HEK293 (cell line): ENCODE data around the gene MGAT4C.

Experiments used
- CTCF ChIA-PET: fragments of 350-600 bp; formaldehyde crosslinking; extraction: SDS; loops from one replicate; lab custom pipeline; 2021; ENCODE audit warnings: antibody characterized with exemption; lab: Yijun Ruan, JAX
- POLR2A ChIA-PET: fragments of 300-600 bp; formaldehyde crosslinking; extraction: SDS; loops from one replicate; lab custom pipeline; 2020; ENCODE audit warnings: antibody characterized with exemption, inconsistent platforms; lab: Yijun Ruan, JAX
- H3K27ac ChIP-seq: fragments of 200-500 bp; sonication (Bioruptor generic); 2 replicates; pipeline ENCODE4 v1.5.1; 2014; ENCODE audit warnings: low read depth, low read length, control low read depth, inconsistent platforms; ENCODE audit errors: extremely low read depth
- H3K36me3 ChIP-seq, 2 experiments: fragments of 200-500 bp in 1 of 2; sonication (Bioruptor generic) in 1 of 2; 1 replicate in 1 of 2; 2 replicates in 1 of 2; pipeline ENCODE4 v1.5.1; 2014 to 2017; ENCODE audit warnings: inconsistent platforms in 2 of 2, low read length in 2 of 2; ENCODE audit not compliant: control insufficient read depth in 2 of 2, insufficient read depth in 1 of 2
- H3K4me1 ChIP-seq: fragments of 200-500 bp; sonication (Bioruptor generic); 2 replicates; pipeline ENCODE4 v1.5.1; 2014; ENCODE audit warnings: mild to moderate bottlenecking, low read length, inconsistent platforms; ENCODE audit not compliant: control insufficient read depth, insufficient read depth
- H3K4me3 ChIP-seq: 2 replicates; pipeline ENCODE4 v1.5.1; 2011; ENCODE audit warnings: low read depth, mild to moderate bottlenecking, control low read depth, low read length, moderate library complexity
- H3K9me3 ChIP-seq: fragments of 200-500 bp; sonication (Bioruptor generic); 2 replicates; pipeline ENCODE4 v1.5.1; 2014; ENCODE audit warnings: low read depth, low read length, inconsistent platforms; ENCODE audit not compliant: control insufficient read depth, insufficient read depth
- ELK4 ChIP-seq: IDR thresholded peaks from 2 replicates; pipeline ENCODE4 v1.6.1; 2011; ENCODE audit warnings: mild to moderate bottlenecking, low read depth, low read length, borderline replicate concordance
- GLI4 ChIP-seq: fragments of 450-650 bp; formaldehyde crosslinking; IDR thresholded peaks from 2 replicates; pipeline ENCODE4 v1.5.1; 2016; ENCODE audit warnings: missing biosample characterization, missing genetic modification characterization
- GLIS1 ChIP-seq: fragments of 450-650 bp; formaldehyde crosslinking; IDR thresholded peaks from 2 replicates; pipeline ENCODE4 v1.5.1; 2016; ENCODE audit warnings: missing biosample characterization, missing genetic modification characterization
- HOXA7 ChIP-seq: sonication (generic); formaldehyde crosslinking; IDR thresholded peaks from 2 replicates; pipeline ENCODE4 v1.8.1; 2022; ENCODE audit warnings: missing genetic modification reagents, borderline replicate concordance
- IKZF3 ChIP-seq: fragments of 450-650 bp; IDR thresholded peaks from 2 replicates; pipeline ENCODE4 v1.5.0; 2018; ENCODE audit warnings: missing biosample characterization, mild to moderate bottlenecking, missing genetic modification characterization, moderate library complexity
- INSM2 ChIP-seq: fragments of 450-650 bp; formaldehyde crosslinking; IDR thresholded peaks from 2 replicates; pipeline ENCODE4 v1.5.1; 2016; ENCODE audit warnings: missing biosample characterization, missing genetic modification characterization
- KLF8 ChIP-seq: fragments of 450-650 bp; formaldehyde crosslinking; IDR thresholded peaks from 2 replicates; pipeline ENCODE4 v1.5.1; 2016; ENCODE audit warnings: missing biosample characterization, missing genetic modification characterization
- OSR2 ChIP-seq: fragments of 450-650 bp; formaldehyde crosslinking; IDR thresholded peaks from 2 replicates; pipeline ENCODE4 v1.5.1; 2016; ENCODE audit warnings: missing biosample characterization, missing genetic modification characterization
- REST ChIP-seq: fragments of 450-650 bp; formaldehyde crosslinking; IDR thresholded peaks from 2 replicates; pipeline ENCODE4 v1.5.1; 2016; ENCODE audit warnings: missing biosample characterization, missing genetic modification characterization
- ZBTB17 ChIP-seq: fragments of 450-650 bp; formaldehyde crosslinking; IDR thresholded peaks from 2 replicates; pipeline ENCODE4 v1.5.1; 2016; ENCODE audit warnings: missing biosample characterization, missing genetic modification characterization
- ZBTB20 ChIP-seq: fragments of 450-650 bp; formaldehyde crosslinking; IDR thresholded peaks from 2 replicates; pipeline ENCODE4 v1.5.1; 2016; ENCODE audit warnings: missing biosample characterization, missing genetic modification characterization
- ZIC2 ChIP-seq: fragments of 450-650 bp; formaldehyde crosslinking; IDR thresholded peaks from 2 replicates; pipeline ENCODE4 v1.5.1; 2016; ENCODE audit warnings: missing biosample characterization, missing genetic modification characterization
- ZNF114 ChIP-seq: fragments of 450-650 bp; formaldehyde crosslinking; IDR thresholded peaks from 2 replicates; pipeline ENCODE4 v1.5.0; 2017; ENCODE audit warnings: missing biosample characterization, missing genetic modification characterization
- ZNF140 ChIP-seq: fragments of 450-650 bp; formaldehyde crosslinking; IDR thresholded peaks from 2 replicates; pipeline ENCODE4 v1.5.1; 2016; ENCODE audit warnings: missing biosample characterization, missing genetic modification characterization
- ZNF155 ChIP-seq: fragments of 450-650 bp; formaldehyde crosslinking; IDR thresholded peaks from 2 replicates; pipeline ENCODE4 v1.5.1; 2016; ENCODE audit warnings: missing biosample characterization, missing genetic modification characterization
- ZNF223 ChIP-seq: fragments of 450-650 bp; formaldehyde crosslinking; IDR thresholded peaks from 2 replicates; pipeline ENCODE4 v1.5.1; 2016; ENCODE audit warnings: missing biosample characterization, missing genetic modification characterization
- ZNF513 ChIP-seq: fragments of 450-650 bp; IDR thresholded peaks from 2 replicates; pipeline ENCODE4 v1.5.1; 2018; ENCODE audit warnings: missing biosample characterization, missing genetic modification characterization
- ZNF521 ChIP-seq: fragments of 450-650 bp; formaldehyde crosslinking; IDR thresholded peaks from 2 replicates; pipeline ENCODE4 v1.5.1; 2017; ENCODE audit warnings: missing biosample characterization, mild to moderate bottlenecking, missing genetic modification characterization
- ZNF530 ChIP-seq: fragments of 450-650 bp; formaldehyde crosslinking; IDR thresholded peaks from 2 replicates; pipeline ENCODE4 v1.5.1; 2016; ENCODE audit warnings: low read depth, missing biosample characterization, missing genetic modification characterization
- ZNF571 ChIP-seq: fragments of 450-650 bp; formaldehyde crosslinking; IDR thresholded peaks from 2 replicates; pipeline ENCODE4 v1.5.0; 2017; ENCODE audit warnings: missing biosample characterization, missing genetic modification characterization
- ZNF580 ChIP-seq: fragments of 450-650 bp; formaldehyde crosslinking; IDR thresholded peaks from 2 replicates; pipeline ENCODE4 v1.5.1; 2016; ENCODE audit warnings: missing biosample characterization, missing genetic modification characterization
- ZNF654 ChIP-seq: fragments of 450-650 bp; formaldehyde crosslinking; IDR thresholded peaks from 2 replicates; pipeline ENCODE4 v1.5.1; 2016; ENCODE audit warnings: low read depth, missing biosample characterization, missing genetic modification characterization
- ZNF658 ChIP-seq: fragments of 450-650 bp; formaldehyde crosslinking; IDR thresholded peaks from 2 replicates; pipeline ENCODE4; 2016; ENCODE audit warnings: missing biosample characterization, missing genetic modification characterization
- ZSCAN16 ChIP-seq: fragments of 450-650 bp; formaldehyde crosslinking; IDR thresholded peaks from 2 replicates; pipeline ENCODE4 v1.5.1; 2016; ENCODE audit warnings: missing biosample characterization, missing genetic modification characterization

MGAT4C gene

GRCh38 chr12:86154620-86155019 lies 101.6 kb downstream of the MGAT4C start (continued):
- no peak for TF ChIP-seq REST (tag by site-specific recombination)
- no peak for TF ChIP-seq GLI4 (tag by site-specific recombination)
- no peak for TF ChIP-seq ZNF513 (tag by site-specific recombination)
- TF ChIP-seq HOXA7 (CRISPR knock-in tag) = no peak

- no peak overlapping the region for H3K4me3 ChIP-seq
- ChIA-PET CTCF (no interaction called here), POLR2A (no interaction called here)
- no peaks in the 10 kb centered on the region for H3K9me3 ChIP-seq
- no peak overlapping the region for H3K27ac ChIP-seq
- no peaks in the 10 kb centered on the region for H3K4me1 ChIP-seq
- TF ChIP-seq IKZF3 (tag by site-specific recombination) (no peak), ZNF114 (tag by site-specific recombination) (no peak), OSR2 (tag by site-specific recombination) (no peak)
- no peaks in the 10 kb centered on the region for H3K36me3 ChIP-seq
These were observed 107.6 kb downstream of the MGAT4C start for GRCh38 chr12:86148612-86149011.

GRCh38 chr12:86148071-86148470 lies 108.1 kb downstream of the MGAT4C start:
- CTCF ChIA-PET = no interaction called here
- POLR2A ChIA-PET = no interaction called here
- Histone ChIP-seq H3K4me1 (no peaks in the 10 kb centered on the region), H3K9me3 (no peaks in the 10 kb centered on the region), H3K36me3 (no peaks in the 10 kb centered on the region), H3K4me3 (no peak overlapping the region), H3K27ac (no peak overlapping the region)
- no peak for TF ChIP-seq INSM2
- TF ChIP-seq ZNF521 = no peak
- no peak for TF ChIP-seq ZNF140 (tag by site-specific recombination)
- no peak for TF ChIP-seq ZNF580
- no peak for TF ChIP-seq KLF8
- no peak for TF ChIP-seq ZNF223 (tag by site-specific recombination)
- no peak for TF ChIP-seq ZSCAN16 (tag by site-specific recombination)
- no peak for TF ChIP-seq ZNF571 (tag by site-specific recombination)
- no peak for TF ChIP-seq ZNF155
- no peak for TF ChIP-seq GLIS1
- TF ChIP-seq ZIC2 = no peak
- no peak for TF ChIP-seq REST (tag by site-specific recombination)
- no peak for TF ChIP-seq ELK4
- no peak for TF ChIP-seq ZBTB17 (tag by site-specific recombination)
- no peak for TF ChIP-seq ZNF658 (tag by site-specific recombination)
- no peak for TF ChIP-seq ZNF530 (tag by site-specific recombination)
- no peak for TF ChIP-seq ZBTB20 (tag by site-specific recombination)
- no peak for TF ChIP-seq ZNF654
